ENCODE data around the gene SEC24D.

GRCh38 chr4:118834070-118834469, 1.9 kb downstream of the SEC24D start:
- TF ChIP-seq CTCF (IDR thresholded peaks at IDR 0.05) (no peak), POLR2A (IDR thresholded peaks at IDR 0.05) (no peak), POLR2AphosphoS5 (IDR thresholded peaks at IDR 0.05) (no peak), EP300 (IDR thresholded peaks at IDR 0.05; ENCODE audit: low read depth) (no peak)

All from transverse colon (tissue), 4 donors.